ENCODE measurements around the gene SSH3. TPM values are rescaled to one million over a fixed set of nuclear protein-coding genes. Genes with fewer than 3 reads are reported as not detected.

Gene SSH3
- total and polyA plus RNA-seq, 2 of the 4 experiments (the other 2 are of a cell fraction) = 7.3 to 26.7 TPM

DNA sequence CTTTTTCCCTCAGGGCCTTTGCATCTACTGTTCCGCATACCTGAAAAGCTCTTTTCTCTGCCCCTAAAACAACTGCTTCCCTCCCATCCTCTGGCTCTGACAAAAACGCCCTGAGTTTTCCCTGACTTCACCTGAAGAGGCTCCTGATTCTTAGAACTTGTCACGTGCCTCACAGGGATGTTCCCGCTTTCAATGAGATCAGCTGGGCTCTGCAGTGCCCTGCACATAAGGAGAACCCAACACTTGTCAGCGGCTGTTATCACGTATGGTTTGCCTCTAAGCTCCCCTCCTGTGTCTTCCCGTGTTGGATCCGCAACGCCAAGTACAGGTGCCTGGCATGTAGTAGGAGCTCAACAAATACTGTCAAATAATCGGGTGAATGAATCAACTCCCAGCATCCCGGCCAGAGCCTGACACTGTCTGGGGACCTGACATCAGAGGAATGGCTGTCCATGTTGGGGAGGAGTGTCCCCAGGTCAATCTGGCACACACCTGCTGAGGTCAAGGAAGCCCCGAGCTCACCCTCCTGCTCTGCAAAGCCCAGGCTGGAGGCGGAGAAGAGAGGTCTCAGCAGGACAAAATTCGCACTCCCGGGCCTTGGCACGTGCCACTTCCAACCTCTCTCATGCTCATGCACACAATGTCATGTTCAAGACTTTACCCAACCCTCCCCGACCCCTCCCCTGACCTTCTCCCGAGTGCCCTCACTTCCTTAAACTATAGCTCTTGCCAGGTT is 41.2 kb upstream of the SSH3 start:
- Histone ChIP-seq H4K91ac (ENCODE audit: insufficient read depth, low read depth, low read length) (no peak overlapping the region), H3K9ac (ENCODE audit: low read depth, low read length) (no peak overlapping the region), H3K4me3 (ENCODE audit: insufficient read depth, low read depth, low read length) (no peak overlapping the region), H4K8ac (ENCODE audit: low read depth in 2 of 2, low read length in 2 of 2) (peak overlapping the region; percentile 41 to 92; a peak in 2 of 4 replicates), H3K27ac (ENCODE audit: insufficient read depth, low read length) (no peak overlapping the region), H3K56ac (ENCODE audit: extremely low read depth, insufficient read depth, low read length) (no peak overlapping the region), H3K36me3 (ENCODE audit: control insufficient read depth, insufficient read depth, low read length) (peaks cover 2% of the 10 kb centered on the region; the same call in 1 of the 2 replicates), H2BK20ac (ENCODE audit: low read depth, low read length) (no peak overlapping the region), H3K4me2 (ENCODE audit: low read depth, low read length) (no peak overlapping the region), H3K14ac (replicated peaks; ENCODE audit: low read depth, low read length) (no peak overlapping the region), H3K23ac (ENCODE audit: low read depth, low read length) (no peak overlapping the region), H2AK9ac (replicated peaks; ENCODE audit: low read depth, low read length, poor library complexity) (peak overlapping the region; percentile 17), H3K18ac (ENCODE audit: low read depth, low read length) (no peak overlapping the region), H4K20me1 (ENCODE audit: insufficient read depth, low read length) (peaks cover under 1% of the 10 kb centered on the region; the same call in 1 of the 2 replicates), H3K9me1 (ENCODE audit: insufficient read depth, low read length) (peaks cover 14% of the 10 kb centered on the region; the same call in 1 of the 2 replicates), H3K4me1 (ENCODE audit: control insufficient read depth, insufficient read depth, low read length) (peaks cover 10% of the 10 kb centered on the region), H3K9me3 (ENCODE audit: control insufficient read depth, insufficient read depth, low read length) (no peaks in the 10 kb centered on the region), H3K27me3 (ENCODE audit: control insufficient read depth, insufficient read depth, low read length) (no peaks in the 10 kb centered on the region), H3K4ac (ENCODE audit: low read depth, low read length) (no peak overlapping the region), H2BK15ac (ENCODE audit: low read depth, low read length) (no peak overlapping the region), H3K79me1 (ENCODE audit: low read depth in 1 of 2, low read length in 2 of 2) (peaks cover 0 to 14% of the 10 kb centered on the region in 2 experiments; a peak in 3 of 4 replicates), H2AFZ (replicated peaks; ENCODE audit: low read length, poor library complexity) (peak overlapping the region; percentile 96), H2BK120ac (ENCODE audit: low read depth, low read length) (no peak overlapping the region), H2AK5ac (ENCODE audit: low read depth, low read length) (peak overlapping the region; percentile 33; the same call in 1 of the 2 replicates), H4K5ac (ENCODE audit: low read depth, low read length) (no peak overlapping the region), H2BK5ac (ENCODE audit: low read depth, low read length, poor library complexity, severe bottlenecking) (no peak overlapping the region)
- dilution Hi-C loops (cut with HindIII; ENCODE audit: low sequenced_read_pairs, unreplicated experiment) (no loop called here), intact Hi-C loops (cut with micrococcal nuclease) (loop anchor here (1.0 to 2.0 kb wide), 3 partner anchors 27 to 121 kb away; partner anchors contain the start of gene ANKRD13D), in situ Hi-C loops (cut with MboI; ENCODE audit: low sequenced_read_pairs) (loop anchor here (5.0 kb wide), 2 partner anchors 55 to 120 kb away; no protein-coding TSS in a partner anchor)
- DNase-seq = no peak
- ChIA-PET CTCF (interaction anchor here (0.9 to 2.2 kb wide), 3 partner anchors 55 to 121 kb away, joined by 4 to 13 read pairs (median 4); no protein-coding TSS in a partner anchor), POLR2A (ENCODE audit: unreplicated experiment) (interaction anchor here (1.0 kb wide), 1 partner anchor 55 kb away, joined by 7 read pairs; no protein-coding TSS in a partner anchor)
- BruUV-seq (replicated peaks) = no TSS peak
- no peak for ATAC-seq (ENCODE audit: low read depth)
- TF ChIP-seq BHLHE40 (IDR thresholded peaks at IDR 0.05; ENCODE audit: low read depth, low read length) (no peak), CHD1 (IDR thresholded peaks at IDR 0.05; ENCODE audit: low read depth, low read length) (no peak), POLR2A (IDR thresholded peaks at IDR 0.05; ENCODE audit: low read depth, low read length) (no peak), MAFK (IDR thresholded peaks at IDR 0.05; ENCODE audit: low read depth, low read length) (no peak), RFX5 (IDR thresholded peaks at IDR 0.05; ENCODE audit: low read depth, low read length) (no peak)
- 58% methylated on average over 10 of the region's 18 CpGs; no CpG with 5 or more reads in 1 of the 2 experiments for WGBS, 2 experiments (ENCODE audit: extremely low coverage in 2 of 2, insufficient read length in 1 of 2)
